Activated CD8-positive, alpha-beta T cell treated with anti-CD3 and anti-CD28 coated beads for 36 hours (primary cell): ENCODE results near the gene SPP2. TPM values are rescaled to one million over a fixed set of nuclear protein-coding genes. Genes with fewer than 3 reads are reported as not detected.
A peak's percentile ranks its signal among the peaks of the same experiment; 100 is the strongest.

Experiments used
- ATAC-seq: fragments of 200-7000 bp; cut with Tn5 transposase; one replicate; pipeline ENCODE4 v1.10.0; 2021; ENCODE audit warnings: mild to moderate bottlenecking, moderate library complexity
- CTCF ChIA-PET: fragments of 350-600 bp; sonication (Branson Sonifier 250); formaldehyde crosslinking; loops from one replicate; lab custom pipeline; 2021; ENCODE audit warnings: antibody characterized with exemption; lab: Charles Lee
- POLR2A ChIA-PET: fragments of 350-600 bp; sonication (Branson Sonifier 250); formaldehyde crosslinking; loops from one replicate; lab custom pipeline; 2021; ENCODE audit warnings: antibody characterized with exemption; lab: Charles Lee
- DNase-seq: peaks from one replicate; pipeline ENCODE4 v3.0.0-alpha.2; 2020
- H3K27ac Mint-ChIP-seq: one replicate; pipeline ENCODE4 v1.8.0; 2021; ENCODE audit warnings: mild to moderate bottlenecking, mixed read lengths
- H3K27me3 Mint-ChIP-seq: one replicate; pipeline ENCODE4 v1.8.0; 2021; ENCODE audit warnings: mixed read lengths
- H3K36me3 Mint-ChIP-seq: one replicate; pipeline ENCODE4 v1.8.0; 2021; ENCODE audit warnings: low read depth, mixed read lengths
- H3K4me1 Mint-ChIP-seq: one replicate; pipeline ENCODE4 v1.8.0; 2021; ENCODE audit warnings: low read depth, mixed read lengths
- H3K4me3 Mint-ChIP-seq: one replicate; pipeline ENCODE4 v1.8.0; 2021; ENCODE audit warnings: mild to moderate bottlenecking, moderate library complexity, mixed read lengths
- H3K9me3 Mint-ChIP-seq: one replicate; pipeline ENCODE4 v1.8.0; 2021; ENCODE audit warnings: mixed read lengths
- intact Hi-C: fragments of 100-400 bp; cut with micrococcal nuclease; formaldehyde crosslinking; loops from one replicate; pipeline ENCODE4 v1.10.0; 2022
- total RNA-seq, 2 experiments: library from RNA; stranded (reverse); gene quantifications; one replicate each; pipeline ENCODE4 v1.2.3, GENCODE V29; 2021
- TF ChIP-seq, protein P1 (sequence below): fragments of 200-600 bp; IDR thresholded peaks from one replicate; pipeline ENCODE4 v1.8.0; 2022; ENCODE audit warnings: antibody characterized with exemption, mild to moderate bottlenecking

Gene SPP2
- total RNA-seq, 2 experiments from 2014 or later, result not detected

DNA sequence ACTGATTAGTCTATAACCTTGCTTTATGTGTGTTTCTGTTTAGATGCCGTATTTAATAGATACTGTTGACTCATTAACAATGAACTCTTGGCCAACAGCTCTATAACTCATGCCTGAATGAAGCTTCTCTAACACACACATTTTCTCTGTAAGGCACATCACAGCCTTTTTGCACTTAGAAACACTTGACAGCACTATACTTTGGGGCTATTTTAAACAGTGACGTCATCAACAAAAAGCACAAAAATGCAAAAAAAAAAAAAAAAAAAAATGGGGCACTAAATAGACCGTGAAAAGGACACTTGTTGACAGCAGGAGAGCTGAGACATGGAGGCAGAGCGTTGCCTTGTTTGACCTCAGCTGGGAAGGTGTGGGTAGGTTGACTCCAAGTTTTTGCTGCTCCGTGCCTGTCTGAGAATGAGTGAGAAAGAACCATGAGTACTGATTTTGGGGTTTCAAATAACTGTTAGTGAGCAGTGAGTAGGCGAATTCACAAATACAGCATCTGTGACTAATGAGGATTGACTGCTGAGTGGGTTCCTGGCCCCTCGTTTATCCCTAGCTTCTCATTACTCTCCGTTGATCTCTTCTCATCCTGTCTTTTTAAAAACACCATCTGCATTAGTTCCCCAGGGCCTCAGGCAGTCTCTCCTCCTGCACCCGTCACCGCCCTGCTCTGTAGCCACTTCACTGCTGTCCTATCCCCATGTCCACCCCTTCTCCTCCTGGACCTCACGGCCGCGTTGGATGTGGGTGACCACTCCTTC, 24.4 kb downstream of the SPP2 start:
- ChIA-PET POLR2A (no interaction called here), CTCF (interaction anchor here (0.6 kb wide), 1 partner anchor 1359 kb away, joined by 3 read pairs; no protein-coding TSS in a partner anchor)
- H3K36me3 Mint-ChIP-seq, result no peaks in the 10 kb centered on the region
- H3K27ac Mint-ChIP-seq, result no peak overlapping the region
- DNase-seq (no peak), ATAC-seq (no peak)
- intact Hi-C loops, result no loop called here
- H3K4me3 Mint-ChIP-seq, result no peak overlapping the region
- no peaks in the 10 kb centered on the region for H3K27me3 Mint-ChIP-seq
- TF ChIP-seq, protein P1, sequence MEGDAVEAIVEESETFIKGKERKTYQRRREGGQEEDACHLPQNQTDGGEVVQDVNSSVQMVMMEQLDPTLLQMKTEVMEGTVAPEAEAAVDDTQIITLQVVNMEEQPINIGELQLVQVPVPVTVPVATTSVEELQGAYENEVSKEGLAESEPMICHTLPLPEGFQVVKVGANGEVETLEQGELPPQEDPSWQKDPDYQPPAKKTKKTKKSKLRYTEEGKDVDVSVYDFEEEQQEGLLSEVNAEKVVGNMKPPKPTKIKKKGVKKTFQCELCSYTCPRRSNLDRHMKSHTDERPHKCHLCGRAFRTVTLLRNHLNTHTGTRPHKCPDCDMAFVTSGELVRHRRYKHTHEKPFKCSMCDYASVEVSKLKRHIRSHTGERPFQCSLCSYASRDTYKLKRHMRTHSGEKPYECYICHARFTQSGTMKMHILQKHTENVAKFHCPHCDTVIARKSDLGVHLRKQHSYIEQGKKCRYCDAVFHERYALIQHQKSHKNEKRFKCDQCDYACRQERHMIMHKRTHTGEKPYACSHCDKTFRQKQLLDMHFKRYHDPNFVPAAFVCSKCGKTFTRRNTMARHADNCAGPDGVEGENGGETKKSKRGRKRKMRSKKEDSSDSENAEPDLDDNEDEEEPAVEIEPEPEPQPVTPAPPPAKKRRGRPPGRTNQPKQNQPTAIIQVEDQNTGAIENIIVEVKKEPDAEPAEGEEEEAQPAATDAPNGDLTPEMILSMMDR, result no peak
- peaks cover 27% of the 10 kb centered on the region for H3K4me1 Mint-ChIP-seq
- no peaks in the 10 kb centered on the region for H3K9me3 Mint-ChIP-seq

- H3K9me3 Mint-ChIP-seq, result no peaks in the 10 kb centered on the region
- H3K27me3 Mint-ChIP-seq, result no peaks in the 10 kb centered on the region
- intact Hi-C loops, result no loop called here
- CTCF ChIA-PET, result interaction anchor here (1.6 kb wide), 1 partner anchor 210 kb away, joined by 4 read pairs; no protein-coding TSS in a partner anchor
- TF ChIP-seq, protein P1, result no peak
- ATAC-seq, result no peak
- DNase-seq, result no peak
- H3K4me3 Mint-ChIP-seq, result no peak overlapping the region
- no peak overlapping the region for H3K27ac Mint-ChIP-seq
- POLR2A ChIA-PET, result no interaction called here
- H3K4me1 Mint-ChIP-seq, result peaks cover 27% of the 10 kb centered on the region
- H3K36me3 Mint-ChIP-seq, result no peaks in the 10 kb centered on the region
Observed at GRCh38 chr2:234075518-234075915, 25.0 kb downstream of the SPP2 start.

- ChIA-PET CTCF (interaction anchor here (1.0 to 1.6 kb wide), 2 partner anchors 210 to 470 kb away, joined by 3 to 4 read pairs; no protein-coding TSS in a partner anchor), POLR2A (no interaction called here)
- ATAC-seq (no peak), DNase-seq (no peak)
- Mint-ChIP-seq H3K4me3 (no peak overlapping the region), H3K4me1 (peaks cover 27% of the 10 kb centered on the region), H3K27me3 (no peaks in the 10 kb centered on the region), H3K27ac (no peak overlapping the region), H3K36me3 (no peaks in the 10 kb centered on the region), H3K9me3 (no peaks in the 10 kb centered on the region)
- intact Hi-C loops, result no loop called here
- TF ChIP-seq, protein P1, result no peak
Observed at GRCh38 chr2:234075947-234076346, 25.4 kb downstream of the SPP2 start.

DNA sequence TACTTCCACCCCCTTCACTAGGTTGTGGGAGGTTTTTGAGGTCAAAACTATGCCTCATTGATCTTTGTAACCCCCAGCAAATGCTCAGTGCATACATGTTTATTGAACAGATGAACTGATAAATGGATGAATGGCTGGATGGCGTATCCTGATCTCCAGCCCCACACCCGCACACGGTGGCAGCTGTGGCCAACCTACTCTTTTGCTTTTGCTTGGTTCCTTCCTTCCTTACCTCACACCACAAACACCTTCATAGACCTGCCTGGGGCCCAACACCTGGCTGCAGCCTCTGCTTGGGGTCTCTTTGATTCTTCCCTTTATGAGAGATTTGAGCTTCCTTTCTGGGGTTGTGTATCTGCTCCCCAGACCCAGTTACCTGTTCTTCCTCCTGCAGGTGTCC, 25.9 kb downstream of the SPP2 start:
- Mint-ChIP-seq H3K27ac (no peak overlapping the region), H3K4me3 (no peak overlapping the region), H3K27me3 (no peaks in the 10 kb centered on the region), H3K36me3 (no peaks in the 10 kb centered on the region), H3K4me1 (peaks cover 27% of the 10 kb centered on the region), H3K9me3 (peaks cover 1% of the 10 kb centered on the region)
- ChIA-PET POLR2A (no interaction called here), CTCF (interaction anchor here (1.0 to 1.6 kb wide), 2 partner anchors 211 to 469 kb away, joined by 3 to 4 read pairs; no protein-coding TSS in a partner anchor)
- ATAC-seq (peak; percentile 17), DNase-seq (no peak)
- intact Hi-C loops, result no loop called here
- TF ChIP-seq, protein P1, result no peak

DNA sequence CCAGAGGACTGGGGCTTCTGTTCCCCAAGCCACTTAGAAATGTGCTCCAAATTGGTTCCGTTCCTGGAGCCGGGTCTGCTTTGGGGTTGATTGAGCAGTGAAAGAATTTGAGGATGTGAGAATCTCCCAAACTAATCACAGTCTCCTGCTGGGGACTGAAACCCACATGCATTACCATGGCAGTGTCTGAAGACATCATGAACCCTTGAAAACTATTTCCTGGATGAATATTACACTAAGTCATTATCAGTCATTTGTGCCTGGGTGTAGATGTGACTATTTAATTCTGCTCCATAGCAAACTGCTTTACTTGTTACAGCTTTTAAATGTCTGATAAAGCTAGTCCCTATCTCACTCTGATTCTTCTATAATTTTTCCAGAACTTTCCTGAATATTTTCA, 27.6 kb downstream of the SPP2 start:
- peaks cover 1% of the 10 kb centered on the region for H3K9me3 Mint-ChIP-seq
- TF ChIP-seq, protein P1, result no peak
- peaks cover 21% of the 10 kb centered on the region for H3K4me1 Mint-ChIP-seq
- H3K27me3 Mint-ChIP-seq, result no peaks in the 10 kb centered on the region
- H3K27ac Mint-ChIP-seq, result no peak overlapping the region
- intact Hi-C loops, result no loop called here
- ATAC-seq (no peak), DNase-seq (no peak)
- POLR2A ChIA-PET, result no interaction called here
- CTCF ChIA-PET, result interaction anchor here (1.3 kb wide), 1 partner anchor 467 kb away, joined by 3 read pairs; no protein-coding TSS in a partner anchor
- no peak overlapping the region for H3K4me3 Mint-ChIP-seq
- H3K36me3 Mint-ChIP-seq, result no peaks in the 10 kb centered on the region
